Measurements from ENCODE around the gene PKMYT1. TPM values are rescaled to one million over a fixed set of nuclear protein-coding genes. Genes with fewer than 3 reads are reported as not detected.

The PKMYT1 gene
- total and polyA plus RNA-seq, 2 of the 4 experiments (the other 2 are of a cell fraction), result 1.8 to 14.9 TPM

DNA sequence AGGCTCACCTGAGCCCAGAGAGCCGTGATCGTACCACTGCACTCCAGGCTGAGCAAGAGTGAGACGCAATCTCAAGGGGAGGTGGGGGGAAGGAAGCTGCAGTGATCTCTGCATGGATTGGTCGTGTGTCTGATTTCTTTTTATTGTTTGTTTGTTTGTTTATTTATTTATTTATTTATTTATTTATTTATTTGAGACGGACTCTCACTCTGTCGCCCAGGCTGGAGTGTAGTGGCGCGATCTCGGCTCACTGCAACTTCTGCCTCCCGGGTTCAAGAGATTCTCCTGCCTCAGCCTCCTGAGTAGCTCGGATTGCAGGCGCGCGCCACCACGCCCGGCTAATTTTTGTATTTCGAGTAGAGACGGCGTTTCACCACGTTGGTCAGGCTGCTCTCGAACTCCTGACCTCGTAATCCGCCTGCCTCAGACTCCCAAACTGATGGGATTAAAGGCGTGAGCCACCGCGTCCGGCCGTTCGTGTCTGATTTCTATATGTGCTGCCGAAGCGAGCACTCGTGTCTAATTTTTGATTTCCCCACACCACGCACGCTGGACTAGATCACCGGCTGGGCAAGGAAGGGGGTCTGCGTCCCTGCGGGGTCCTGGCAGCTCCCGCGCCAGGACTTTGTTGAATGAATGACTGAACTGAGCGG lies 39.5 kb upstream of the PKMYT1 start:
- in situ Hi-C loops (cut with MboI; ENCODE audit: low sequenced_read_pairs), result no loop called here
- Histone ChIP-seq H3K4me3 (ENCODE audit: insufficient read depth, low read depth, low read length) (peak overlapping the region; percentile 77), H2AFZ (replicated peaks; ENCODE audit: low read length, poor library complexity) (peak overlapping the region; percentile 96), H4K5ac (ENCODE audit: low read depth, low read length) (no peak overlapping the region), H4K20me1 (ENCODE audit: insufficient read depth, low read length) (peaks cover 31% of the 10 kb centered on the region), H2AK9ac (replicated peaks; ENCODE audit: low read depth, low read length, poor library complexity) (peak overlapping the region; percentile 38), H2BK5ac (ENCODE audit: low read depth, low read length, poor library complexity, severe bottlenecking) (peak overlapping the region; percentile 70), H3K4ac (ENCODE audit: low read depth, low read length) (peak overlapping the region; percentile 93), H3K14ac (replicated peaks; ENCODE audit: low read depth, low read length) (peak overlapping the region; percentile 83; the same call in 1 of the 2 replicates), H3K79me1 (ENCODE audit: low read depth in 1 of 2, low read length in 2 of 2) (peaks cover 0 to 27% of the 10 kb centered on the region in 2 experiments; a peak in 2 of 4 replicates), H2BK120ac (ENCODE audit: low read depth, low read length) (peak overlapping the region; percentile 86), H3K56ac (ENCODE audit: extremely low read depth, insufficient read depth, low read length) (no peak overlapping the region), H3K4me1 (ENCODE audit: control insufficient read depth, insufficient read depth, low read length) (peaks cover 11% of the 10 kb centered on the region), H2AK5ac (ENCODE audit: low read depth, low read length) (peak overlapping the region; percentile 91), H3K9ac (ENCODE audit: low read depth, low read length) (peak overlapping the region; percentile 64; the same call in 1 of the 2 replicates), H3K9me1 (ENCODE audit: insufficient read depth, low read length) (no peaks in the 10 kb centered on the region), H3K18ac (ENCODE audit: low read depth, low read length) (peak overlapping the region; percentile 12; the same call in 1 of the 2 replicates), H2BK20ac (ENCODE audit: low read depth, low read length) (peak overlapping the region; percentile 95; the same call in 1 of the 2 replicates), H3K27ac (ENCODE audit: insufficient read depth, low read length) (peak overlapping the region; percentile 79; the same call in 1 of the 2 replicates), H4K91ac (ENCODE audit: insufficient read depth, low read depth, low read length) (peak overlapping the region; percentile 70; the same call in 1 of the 2 replicates), H4K8ac (ENCODE audit: low read depth in 2 of 2, low read length in 2 of 2) (peak overlapping the region; percentile 38 to 75; a peak in 3 of 4 replicates), H2BK15ac (ENCODE audit: low read depth, low read length) (peak overlapping the region; percentile 78; the same call in 1 of the 3 replicates), H3K9me3 (ENCODE audit: control insufficient read depth, insufficient read depth, low read length) (no peaks in the 10 kb centered on the region), H3K36me3 (ENCODE audit: control insufficient read depth, insufficient read depth, low read length) (peaks cover 11% of the 10 kb centered on the region), H3K4me2 (ENCODE audit: low read depth, low read length) (peak overlapping the region; percentile 99), H3K27me3 (ENCODE audit: control insufficient read depth, insufficient read depth, low read length) (peaks cover 2% of the 10 kb centered on the region; the same call in 1 of the 2 replicates), H3K23ac (ENCODE audit: low read depth, low read length) (peak overlapping the region; percentile 76; the same call in 1 of the 2 replicates)
- intact Hi-C loops (cut with micrococcal nuclease), result no loop called here
- CTCF ChIA-PET, result interaction anchor here (0.5 to 2.7 kb wide), 3 partner anchors 12 to 1153 kb away, joined by 3 to 12 read pairs (median 8); no protein-coding TSS in a partner anchor
- TF ChIP-seq, protein P1, sequence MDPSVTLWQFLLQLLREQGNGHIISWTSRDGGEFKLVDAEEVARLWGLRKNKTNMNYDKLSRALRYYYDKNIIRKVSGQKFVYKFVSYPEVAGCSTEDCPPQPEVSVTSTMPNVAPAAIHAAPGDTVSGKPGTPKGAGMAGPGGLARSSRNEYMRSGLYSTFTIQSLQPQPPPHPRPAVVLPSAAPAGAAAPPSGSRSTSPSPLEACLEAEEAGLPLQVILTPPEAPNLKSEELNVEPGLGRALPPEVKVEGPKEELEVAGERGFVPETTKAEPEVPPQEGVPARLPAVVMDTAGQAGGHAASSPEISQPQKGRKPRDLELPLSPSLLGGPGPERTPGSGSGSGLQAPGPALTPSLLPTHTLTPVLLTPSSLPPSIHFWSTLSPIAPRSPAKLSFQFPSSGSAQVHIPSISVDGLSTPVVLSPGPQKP (IDR thresholded peaks at IDR 0.05; ENCODE audit: borderline replicate concordance, low read depth, low read length), result no peak
- no peak for TF ChIP-seq NFE2L2 (IDR thresholded peaks at IDR 0.05; ENCODE audit: low read depth, low read length)
- no peak for TF ChIP-seq RCOR1 (IDR thresholded peaks at IDR 0.05; ENCODE audit: insufficient replicate concordance, low read length)
- TF ChIP-seq RAD21 (IDR thresholded peaks at IDR 0.05; ENCODE audit: low read length), result no peak
- no peak for TF ChIP-seq SMC3 (IDR thresholded peaks at IDR 0.05; ENCODE audit: low read depth, low read length)
- no peak for TF ChIP-seq FOS (IDR thresholded peaks at IDR 0.05; ENCODE audit: low read depth, low read length)
- no peak for TF ChIP-seq RFX5 (IDR thresholded peaks at IDR 0.05; ENCODE audit: low read depth, low read length)
- no peak for TF ChIP-seq MAZ (IDR thresholded peaks at IDR 0.05; ENCODE audit: borderline replicate concordance, low read depth, low read length)
- TF ChIP-seq CEBPB (IDR thresholded peaks at IDR 0.05; ENCODE audit: low read depth, low read length), result no peak
- no peak for ATAC-seq (ENCODE audit: low read depth)
- 50% methylated on average over 15 of the region's 40 CpGs; no CpG with 5 or more reads in 1 of the 2 experiments for WGBS, 2 experiments (ENCODE audit: extremely low coverage in 2 of 2, insufficient read length in 1 of 2)
- POLR2A ChIA-PET (ENCODE audit: unreplicated experiment), result interaction anchor here (0.5 to 0.7 kb wide), 5 partner anchors 10 to 120 kb away, joined by 4 to 13 read pairs (median 6); no protein-coding TSS in a partner anchor
- DNase-seq, result no peak
- BruUV-seq (replicated peaks), result no TSS peak
- dilution Hi-C loops (cut with HindIII; ENCODE audit: low sequenced_read_pairs, unreplicated experiment), result no loop called here
